Trophoblast cell (in vitro differentiated cells and primary cell): ENCODE results near the gene OR2T2.
"Not testable (repeated sequence)": the region's sequence is repeated elsewhere in the genome, so short reads cannot be mapped to it uniquely, and the experiment has no call there.

Experiments
- DNase-seq, 2 donors: peaks; one replicate each; pipeline ENCODE4 v3.0.0-alpha.2; 2016
- H2AFZ ChIP-seq: 2 replicates; pipeline ENCODE4 v1.6.1; 2013; ENCODE audit warnings: low read length, moderate library complexity, mild to moderate bottlenecking; ENCODE audit not compliant: insufficient read depth, poor library complexity
- H2AK5ac ChIP-seq: 2 replicates; pipeline ENCODE4 v1.6.1; 2013; ENCODE audit warnings: mild to moderate bottlenecking, low read length
- H2BK120ac ChIP-seq: 2 replicates; pipeline ENCODE4 v1.6.1; 2013; ENCODE audit warnings: low read length, mild to moderate bottlenecking, moderate library complexity; ENCODE audit not compliant: insufficient read depth, poor library complexity
- H2BK12ac ChIP-seq: 2 replicates; pipeline ENCODE4 v1.6.1; 2013; ENCODE audit warnings: mild to moderate bottlenecking, low read length, moderate library complexity
- H2BK5ac ChIP-seq: 2 replicates; pipeline ENCODE4 v1.6.1; 2013; ENCODE audit warnings: low read length, low read depth, moderate library complexity, mild to moderate bottlenecking; ENCODE audit not compliant: poor library complexity
- H3K14ac ChIP-seq: 2 replicates; pipeline ENCODE4 v1.6.1; 2013; ENCODE audit warnings: mild to moderate bottlenecking, low read length
- H3K18ac ChIP-seq: 2 replicates; pipeline ENCODE4 v1.6.1; 2013; ENCODE audit warnings: mild to moderate bottlenecking, low read length
- H3K23ac ChIP-seq: 2 replicates; pipeline ENCODE4 v1.6.1; 2013; ENCODE audit warnings: low read length
- H3K27ac ChIP-seq: 2 replicates; pipeline ENCODE4 v1.5.1; 2013; ENCODE audit warnings: low read depth, mild to moderate bottlenecking, inconsistent platforms, low read length, moderate library complexity
- H3K27me3 ChIP-seq: 2 replicates; pipeline ENCODE4 v1.6.1; 2013; ENCODE audit warnings: inconsistent platforms, mild to moderate bottlenecking, low read length, moderate library complexity; ENCODE audit not compliant: insufficient read depth
- H3K36me3 ChIP-seq, 2 experiments: 1 replicate in 1 of 2; 2 replicates in 1 of 2; pipeline ENCODE4 v1.6.1; 2013; ENCODE audit warnings: low read length in 2 of 2, mild to moderate bottlenecking in 2 of 2, moderate library complexity in 1 of 2; ENCODE audit not compliant: insufficient read depth in 2 of 2, control insufficient read depth in 1 of 2
- H3K4ac ChIP-seq: 2 replicates; pipeline ENCODE4 v1.6.1; 2013; ENCODE audit warnings: low read depth, mild to moderate bottlenecking, low read length, moderate library complexity
- H3K4me1 ChIP-seq, 2 experiments: 1 replicate in 1 of 2; 2 replicates in 1 of 2; pipeline ENCODE4 v1.6.1; 2013; ENCODE audit warnings: low read length in 2 of 2, mild to moderate bottlenecking in 2 of 2, moderate library complexity in 1 of 2; ENCODE audit not compliant: insufficient read depth in 2 of 2, control insufficient read depth in 1 of 2
- H3K4me2 ChIP-seq: 2 replicates; pipeline ENCODE4 v1.6.1; 2013; ENCODE audit warnings: inconsistent platforms, mild to moderate bottlenecking, low read length, moderate library complexity
- H3K4me3 ChIP-seq: 2 replicates; pipeline ENCODE4 v1.5.1; 2013; ENCODE audit warnings: mild to moderate bottlenecking, low read depth, low read length, inconsistent platforms
- H3K79me1 ChIP-seq: one replicate; pipeline ENCODE4 v1.6.1; 2013; ENCODE audit warnings: low read length
- H3K79me2 ChIP-seq: 2 replicates; pipeline ENCODE4 v1.6.1; 2013; ENCODE audit warnings: low read length, mild to moderate bottlenecking; ENCODE audit not compliant: control insufficient read depth, insufficient read depth, poor library complexity
- H3K9ac ChIP-seq: 2 replicates; pipeline ENCODE4 v1.6.1; 2013; ENCODE audit warnings: mild to moderate bottlenecking, low read length
- H3K9me3 ChIP-seq: 2 replicates; pipeline ENCODE4 v1.6.1; 2013; ENCODE audit warnings: low read depth, mild to moderate bottlenecking, control low read depth, inconsistent platforms, low read length; ENCODE audit not compliant: insufficient read depth
- H4K12ac ChIP-seq: 2 replicates; pipeline ENCODE4 v1.6.1; 2013; ENCODE audit warnings: low read depth, mild to moderate bottlenecking, low read length, moderate library complexity
- H4K8ac ChIP-seq: 2 replicates; pipeline ENCODE4 v1.6.1; 2013; ENCODE audit warnings: low read depth, mild to moderate bottlenecking, low read length, moderate library complexity
- H4K91ac ChIP-seq: one replicate; pipeline ENCODE4 v1.6.1; 2013; ENCODE audit warnings: low read depth, mild to moderate bottlenecking, low read length, moderate library complexity
- WGBS: extraction: QIAGEN DNeasy Blood & Tissue Kit; methylation state at CpG from one replicate; pipeline ENCODE4 v1.1.7; 2013; ENCODE audit warnings: missing lambda C conversion rate; ENCODE audit not compliant: insufficient read length, insufficient coverage; ENCODE audit errors: extremely low coverage; 5-methylcytosine and 5-hydroxymethylcytosine counted together

OR2T2 gene

GRCh38 chr1:248450466-248451145, 5.2 kb downstream of the OR2T2 start:
- WGBS: no CpG with 5 or more reads among the region's 5 CpGs

GRCh38 chr1:248453619-248454018, 8.2 kb downstream of the OR2T2 start:
- not testable (repeated sequence) for H3K27ac ChIP-seq, H2AFZ ChIP-seq, H2AK5ac ChIP-seq, H2BK120ac ChIP-seq, H3K14ac ChIP-seq, H2BK5ac ChIP-seq, H3K4me1 ChIP-seq, DNase-seq, H3K9me3 ChIP-seq, H4K8ac ChIP-seq, H2BK12ac ChIP-seq, H3K9ac ChIP-seq, H3K27me3 ChIP-seq, H4K12ac ChIP-seq, H3K36me3 ChIP-seq, H3K4ac ChIP-seq, H3K18ac ChIP-seq, H3K4me2 ChIP-seq, H3K79me1 ChIP-seq, H3K79me2 ChIP-seq, H3K4me3 ChIP-seq, H3K23ac ChIP-seq, H4K91ac ChIP-seq
- no CpG with 5 or more reads among the region's 7 CpGs for WGBS

More at GRCh38 chr1:248450466-248451145, 5.2 kb downstream of the OR2T2 start:
- not testable (repeated sequence) for H3K27me3 ChIP-seq, H3K4me1 ChIP-seq, H2AK5ac ChIP-seq, H3K79me2 ChIP-seq, H3K9me3 ChIP-seq, H3K18ac ChIP-seq, H2BK12ac ChIP-seq, H4K8ac ChIP-seq, DNase-seq, H3K14ac ChIP-seq, H3K4me2 ChIP-seq, H3K79me1 ChIP-seq, H3K4me3 ChIP-seq, H2BK120ac ChIP-seq, H2BK5ac ChIP-seq, H3K36me3 ChIP-seq, H3K27ac ChIP-seq, H4K12ac ChIP-seq, H3K9ac ChIP-seq, H2AFZ ChIP-seq, H3K23ac ChIP-seq, H4K91ac ChIP-seq, H3K4ac ChIP-seq

GRCh38 chr1:248455045-248455444, 9.6 kb downstream of the OR2T2 start:
- not testable (repeated sequence) for H3K14ac ChIP-seq, DNase-seq, H3K4ac ChIP-seq, H2BK120ac ChIP-seq, H3K79me2 ChIP-seq, H3K9me3 ChIP-seq, H3K18ac ChIP-seq, H3K27ac ChIP-seq, H3K27me3 ChIP-seq, H3K36me3 ChIP-seq, H3K9ac ChIP-seq, H3K4me1 ChIP-seq, H3K79me1 ChIP-seq, H3K23ac ChIP-seq, H3K4me2 ChIP-seq, H2AFZ ChIP-seq, H2AK5ac ChIP-seq, H4K91ac ChIP-seq, H2BK12ac ChIP-seq, H4K8ac ChIP-seq, H2BK5ac ChIP-seq, H4K12ac ChIP-seq, H3K4me3 ChIP-seq
- no CpG with 5 or more reads among the region's 4 CpGs for WGBS

- not testable (repeated sequence) for H3K36me3 ChIP-seq, H3K9ac ChIP-seq, H3K23ac ChIP-seq, H2BK5ac ChIP-seq, DNase-seq, H4K91ac ChIP-seq, H3K14ac ChIP-seq, H2AFZ ChIP-seq, H3K18ac ChIP-seq, H3K27me3 ChIP-seq, H4K8ac ChIP-seq, H3K4ac ChIP-seq, H2BK12ac ChIP-seq, H2BK120ac ChIP-seq, H4K12ac ChIP-seq, H3K4me2 ChIP-seq, H3K79me2 ChIP-seq, H3K4me1 ChIP-seq, H3K9me3 ChIP-seq, H3K27ac ChIP-seq, H3K4me3 ChIP-seq, H3K79me1 ChIP-seq, H2AK5ac ChIP-seq
- WGBS: no CpG with 5 or more reads among the region's 2 CpGs
Observed at GRCh38 chr1:248456635-248457034, 11.2 kb downstream of the OR2T2 start.
